NK-92 (cell line): ENCODE data around the gene DYNC1H1.
A peak's percentile ranks its signal among the peaks of the same experiment; 100 is the strongest.

Source experiments
- DNase-seq: peaks from one replicate; lab custom pipeline; 2025; ENCODE audit not compliant: unreplicated experiment; lab: John Stamatoyannopoulos, UW

The DYNC1H1 gene

GRCh38 chr14:101964297-101965180, at the start of gene DYNC1H1:
TSS of gene DYNC1H1 (plus strand) at chr14:101964573. CDS start at chr14:101964692, 119 bp downstream.
- DNase-seq = peak; percentile 23

GRCh38 chr14:101915871-101916815, 48.2 kb upstream of the DYNC1H1 start:
- DNase-seq = no peak

- DNase-seq = no peak
These were observed 47.5 kb upstream of the DYNC1H1 start for GRCh38 chr14:101916816-101917412.

- no peak for DNase-seq
These were observed 46.9 kb upstream of the DYNC1H1 start for GRCh38 chr14:101917413-101918017.

GRCh38 chr14:101918065-101918989, 46.0 kb upstream of the DYNC1H1 start:
- DNase-seq = no peak

- no peak for DNase-seq
These were observed 44.1 kb upstream of the DYNC1H1 start for GRCh38 chr14:101920271-101920670.

- no peak for DNase-seq
These were observed 41.5 kb upstream of the DYNC1H1 start for GRCh38 chr14:101922866-101923265.

GRCh38 chr14:101925152-101925551, 39.2 kb upstream of the DYNC1H1 start:
- DNase-seq = no peak

- DNase-seq = no peak
These were observed 38.3 kb upstream of the DYNC1H1 start for GRCh38 chr14:101926085-101926484.

- DNase-seq = no peak
These were observed 37.8 kb upstream of the DYNC1H1 start for GRCh38 chr14:101926620-101927019.

- DNase-seq = no peak
These were observed 36.5 kb upstream of the DYNC1H1 start for GRCh38 chr14:101927859-101928258.

- no peak for DNase-seq
These were observed 35.9 kb upstream of the DYNC1H1 start for GRCh38 chr14:101928415-101928841.

GRCh38 chr14:101929096-101929495, 35.3 kb upstream of the DYNC1H1 start:
- DNase-seq = no peak

GRCh38 chr14:101929946-101930345, 34.4 kb upstream of the DYNC1H1 start:
- no peak for DNase-seq

GRCh38 chr14:101932673-101933072, 31.7 kb upstream of the DYNC1H1 start:
- no peak for DNase-seq

GRCh38 chr14:101933209-101933608, 31.2 kb upstream of the DYNC1H1 start:
- DNase-seq = no peak

- no peak for DNase-seq
These were observed 29.7 kb upstream of the DYNC1H1 start for GRCh38 chr14:101934601-101935150.

- DNase-seq = no peak
These were observed 26.2 kb upstream of the DYNC1H1 start for GRCh38 chr14:101937926-101938767.
